Measurements from ENCODE around the gene RERE. TPM values are rescaled to one million over a fixed set of nuclear protein-coding genes. Genes with fewer than 3 reads are reported as not detected.
"Not testable (repeated sequence)": the region's sequence is repeated elsewhere in the genome, so short reads cannot be mapped to it uniquely, and the experiment has no call there.

The RERE gene
- total and polyA plus RNA-seq, 2 donors: 69.0 to 168 TPM

DNA sequence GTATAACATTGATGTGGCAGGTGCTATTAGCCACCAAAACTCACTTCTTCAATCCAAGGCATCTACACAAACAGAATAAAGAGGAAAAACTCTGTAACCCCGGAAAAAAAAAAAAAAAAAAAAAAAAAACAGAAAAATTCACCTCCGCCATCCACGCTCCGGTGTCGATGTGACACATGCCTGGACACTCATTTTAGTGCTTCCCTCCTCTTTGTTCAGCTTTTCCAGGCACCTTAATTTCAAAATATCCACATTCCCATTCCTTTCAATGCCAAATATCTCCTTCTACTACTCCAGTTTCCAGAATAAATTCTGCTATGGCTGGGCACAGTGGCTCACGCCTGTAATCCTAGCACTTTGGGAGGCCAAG, 5.8 kb upstream of the RERE start:
- Histone ChIP-seq H3K4me3 (ENCODE audit: low read depth, low read length) (no peak overlapping the region), H3K36me3 (ENCODE audit: insufficient read depth) (no peaks in the 10 kb centered on the region), H3K4me1 (ENCODE audit: insufficient read depth) (no peaks in the 10 kb centered on the region), H3K27ac (ENCODE audit: low read depth) (no peak overlapping the region)
- DNase-seq (ENCODE audit: extremely low spot score): no peak
- 57% methylated on average over 6 of the region's 6 CpGs for WGBS

DNA sequence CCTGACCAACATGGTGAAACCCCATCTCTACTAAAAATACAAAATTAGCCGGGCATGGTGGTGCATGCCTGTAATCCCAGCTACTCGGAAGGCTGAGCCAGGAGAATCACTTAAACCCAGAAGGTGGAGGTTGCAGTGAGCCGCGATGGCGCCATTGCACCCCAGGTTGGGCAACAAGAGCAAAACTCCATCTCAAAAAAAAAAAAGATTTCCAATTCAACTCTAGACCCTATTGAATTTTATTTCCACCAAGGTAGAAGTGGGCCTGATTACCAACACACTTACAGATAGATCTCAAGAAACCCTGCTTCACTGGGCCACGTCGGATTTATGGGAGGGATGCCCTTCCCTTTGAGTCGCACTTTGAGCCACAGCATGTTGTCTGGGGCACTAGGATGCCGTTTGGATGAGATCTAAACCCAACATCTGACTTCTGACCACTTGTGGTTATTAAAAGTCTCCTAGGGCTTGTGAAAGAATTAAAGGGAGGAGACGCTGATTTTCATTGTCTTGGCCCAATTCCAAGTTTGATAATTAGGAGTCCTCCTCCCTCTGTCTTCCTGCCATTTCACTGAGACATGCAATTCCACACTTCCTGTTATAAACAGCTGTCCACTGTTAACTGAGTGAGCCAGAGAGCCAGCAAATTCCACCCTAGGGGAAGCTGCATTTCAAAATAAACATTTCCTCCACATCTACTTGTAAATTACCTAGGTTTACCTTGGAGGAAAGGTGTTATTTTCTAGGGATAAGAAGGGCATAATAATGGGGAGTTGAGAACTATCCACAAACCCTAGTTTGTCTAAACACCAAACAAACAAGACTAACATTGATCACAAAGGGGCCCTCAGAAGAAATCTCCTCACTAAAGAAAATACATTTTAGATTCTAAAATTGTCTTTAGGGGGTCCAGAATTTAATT, 5.2 kb upstream of the RERE start:
- no peaks in the 10 kb centered on the region for H3K36me3 ChIP-seq (ENCODE audit: insufficient read depth)
- H3K4me3 ChIP-seq (ENCODE audit: low read depth, low read length): no peak overlapping the region
- WGBS: 46% methylated on average over 10 of the region's 10 CpGs

DNA sequence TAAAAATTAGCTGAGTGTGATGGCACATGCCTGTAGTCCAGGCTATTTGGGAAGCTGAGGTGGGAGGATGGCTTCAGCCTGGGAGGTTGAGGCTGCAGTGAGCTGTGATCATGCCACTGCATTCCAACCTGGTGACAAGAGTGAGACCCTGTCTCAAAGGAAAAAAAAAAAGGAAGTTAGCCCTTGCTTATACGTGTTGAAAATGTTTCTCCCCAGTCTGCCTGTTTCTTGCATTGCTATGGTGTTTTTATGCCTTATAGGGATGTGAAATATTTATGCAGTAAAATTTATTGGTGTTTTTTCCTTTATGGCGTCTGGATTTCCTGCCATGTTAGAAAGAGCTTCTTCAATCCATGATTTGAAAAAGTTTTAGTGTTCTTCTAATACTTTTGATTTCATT, 3.6 kb upstream of the RERE start:
- DNase-seq (ENCODE audit: extremely low spot score): no peak
- Histone ChIP-seq H3K4me1 (ENCODE audit: insufficient read depth) (no peaks in the 10 kb centered on the region), H3K4me3 (ENCODE audit: low read depth, low read length) (no peak overlapping the region), H3K36me3 (ENCODE audit: insufficient read depth) (no peaks in the 10 kb centered on the region), H3K27ac (ENCODE audit: low read depth) (no peak overlapping the region)
- WGBS: 51% methylated on average over 2 of the region's 2 CpGs

More for the DNA sequence above, 5.2 kb upstream of the RERE start:
- no peak overlapping the region for H3K27ac ChIP-seq (ENCODE audit: low read depth)
- peak; percentile 62 for DNase-seq (ENCODE audit: extremely low spot score)
- no peaks in the 10 kb centered on the region for H3K4me1 ChIP-seq (ENCODE audit: insufficient read depth)

DNA sequence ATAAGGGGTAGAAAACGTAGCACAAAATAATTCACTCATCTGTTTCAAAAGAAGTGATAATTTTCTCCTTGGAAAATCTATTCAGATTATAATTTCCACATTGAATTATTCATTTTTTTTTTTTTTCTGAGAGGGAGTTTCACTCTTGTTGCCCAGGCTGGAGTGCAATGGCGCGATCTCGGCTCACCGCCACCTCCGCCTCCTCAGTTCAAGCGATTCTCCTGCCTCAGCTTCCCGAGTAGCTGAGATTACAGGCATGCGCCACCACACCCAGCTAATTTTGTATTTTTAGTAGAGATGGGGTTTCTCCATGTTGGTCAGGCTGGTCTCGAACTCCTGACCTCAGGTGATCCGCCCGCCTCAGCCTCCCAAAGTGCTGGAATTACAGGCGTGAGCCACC, 1.3 kb upstream of the RERE start:
- not testable (repeated sequence) for H3K36me3 ChIP-seq (ENCODE audit: insufficient read depth); H3K27ac ChIP-seq (ENCODE audit: low read depth); H3K4me1 ChIP-seq (ENCODE audit: insufficient read depth); DNase-seq (ENCODE audit: extremely low spot score); H3K4me3 ChIP-seq (ENCODE audit: low read depth, low read length)
- WGBS: 86% methylated on average over 13 of the region's 13 CpGs

DNA sequence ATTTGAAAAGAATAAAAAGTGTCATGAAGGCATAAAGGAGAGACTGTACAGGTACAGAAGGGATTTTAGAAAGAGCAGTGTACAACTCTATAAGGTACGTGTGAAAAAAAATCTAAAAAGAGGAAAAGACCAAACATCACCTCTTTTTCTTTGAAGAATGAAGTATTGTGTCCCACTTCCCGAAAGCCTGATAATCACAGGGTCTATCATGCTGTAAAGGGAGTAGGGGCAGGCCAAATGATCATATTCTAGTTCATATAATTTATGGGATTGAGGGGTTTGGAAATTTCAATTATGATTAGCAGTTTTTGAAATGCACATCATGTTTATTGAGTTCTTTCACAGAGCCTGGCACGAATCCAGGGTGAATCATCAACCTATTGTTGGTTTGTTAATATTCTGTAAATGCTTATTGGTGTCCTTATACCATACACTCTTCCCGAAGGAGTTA, 910 bp upstream of the RERE start:
- peak overlapping the region; percentile 68 for H3K4me3 ChIP-seq (ENCODE audit: low read depth, low read length)
- 9% methylated on average over 4 of the region's 4 CpGs for WGBS
- peak overlapping the region; percentile 96 for H3K27ac ChIP-seq (ENCODE audit: low read depth)
- no peaks in the 10 kb centered on the region for H3K36me3 ChIP-seq (ENCODE audit: insufficient read depth)
- no peak for DNase-seq (ENCODE audit: extremely low spot score)
- H3K4me1 ChIP-seq (ENCODE audit: insufficient read depth): no peaks in the 10 kb centered on the region

DNA sequence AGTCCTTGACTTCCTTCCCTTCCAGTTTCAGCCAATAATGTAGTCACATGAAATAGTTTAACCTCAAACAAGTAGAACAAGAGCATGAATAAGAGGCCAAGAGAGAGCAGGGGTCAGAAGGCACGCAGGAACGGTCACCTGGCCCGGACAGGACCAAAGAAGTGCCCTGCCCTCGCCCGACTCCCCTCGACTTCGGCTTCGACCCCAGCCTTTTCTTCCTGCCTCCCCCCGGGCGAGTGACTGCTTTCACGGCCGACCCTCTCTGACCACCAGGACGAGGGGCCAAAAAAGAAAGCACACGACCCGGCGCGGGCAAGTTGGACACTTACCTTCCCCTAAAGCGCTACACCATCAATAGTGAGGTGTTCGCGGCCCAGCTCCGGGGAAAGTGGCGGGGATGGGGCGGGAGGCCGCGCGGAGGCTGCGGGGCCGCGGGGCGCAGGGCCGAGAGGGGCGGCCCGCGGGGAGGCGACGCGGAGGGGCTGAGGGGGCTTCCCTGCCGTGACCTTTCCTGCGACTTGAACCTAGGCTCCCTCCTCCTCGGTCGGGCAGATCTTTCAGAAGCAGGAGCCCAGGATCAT, 519 bp downstream of the RERE start:
- Histone ChIP-seq H3K4me3 (ENCODE audit: low read depth, low read length) (peak overlapping the region; percentile 68), H3K27ac (ENCODE audit: low read depth) (peak overlapping the region; percentile 87), H3K4me1 (ENCODE audit: insufficient read depth) (no peaks in the 10 kb centered on the region), H3K36me3 (ENCODE audit: insufficient read depth) (no peaks in the 10 kb centered on the region)
- no peak for DNase-seq (ENCODE audit: extremely low spot score)
- under 1% methylated on average over 41 of the region's 41 CpGs for WGBS

DNA sequence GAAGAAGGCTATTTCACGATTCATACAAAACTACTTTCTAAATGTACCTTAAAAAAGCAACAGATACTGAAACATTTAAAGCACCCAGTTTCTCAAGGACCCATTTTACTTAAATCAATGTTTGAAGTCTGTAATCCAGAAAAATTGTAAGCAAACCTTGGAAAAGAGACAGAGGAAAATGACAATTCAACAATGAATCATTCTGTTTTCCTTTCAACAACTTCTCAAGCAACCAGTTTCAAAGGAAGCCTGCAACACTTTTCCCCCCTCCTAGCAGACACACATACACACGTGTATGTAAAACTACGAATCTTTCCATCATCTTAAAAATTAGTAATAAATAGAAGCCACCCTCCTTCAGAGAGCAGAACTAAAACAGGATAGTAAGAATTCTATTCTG, 1.2 kb downstream of the RERE start:
- Histone ChIP-seq H3K4me3 (ENCODE audit: low read depth, low read length) (peak overlapping the region; percentile 68), H3K36me3 (ENCODE audit: insufficient read depth) (no peaks in the 10 kb centered on the region), H3K27ac (ENCODE audit: low read depth) (peak overlapping the region; percentile 87), H3K4me1 (ENCODE audit: insufficient read depth) (no peaks in the 10 kb centered on the region)
- DNase-seq (ENCODE audit: extremely low spot score): no peak
- 3% methylated on average over 3 of the region's 3 CpGs for WGBS

DNA sequence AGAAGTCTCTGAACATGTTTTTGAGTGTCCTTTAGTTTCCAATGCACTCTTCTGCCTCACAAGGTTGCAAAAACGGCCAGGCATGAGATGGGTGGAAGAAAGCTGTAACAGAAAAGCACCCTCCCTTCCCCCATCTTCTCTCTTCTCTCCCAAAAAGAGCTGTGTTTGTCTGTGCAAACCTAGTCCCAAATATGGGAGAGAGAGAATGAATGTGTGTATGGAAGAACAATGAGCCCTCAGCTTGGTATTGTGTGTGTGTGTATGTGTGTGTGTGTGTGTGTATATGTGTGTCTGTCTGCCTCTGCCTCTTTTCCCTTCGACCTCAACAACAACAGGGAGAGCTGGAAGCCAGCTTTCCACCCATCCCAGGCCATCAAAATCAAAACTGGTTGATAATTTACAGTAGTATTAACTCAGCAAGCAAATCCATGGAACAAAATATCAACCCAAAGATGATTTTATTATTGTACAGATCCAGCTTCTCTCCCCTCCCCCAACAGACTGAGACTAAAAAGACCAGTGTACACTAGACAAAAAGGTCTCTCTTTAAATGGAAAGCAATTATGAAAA, 1.8 kb downstream of the RERE start:
- 3% methylated on average over 2 of the region's 2 CpGs for WGBS
- DNase-seq (ENCODE audit: extremely low spot score): no peak
- Histone ChIP-seq H3K36me3 (ENCODE audit: insufficient read depth) (no peaks in the 10 kb centered on the region), H3K27ac (ENCODE audit: low read depth) (no peak overlapping the region), H3K4me3 (ENCODE audit: low read depth, low read length) (no peak overlapping the region), H3K4me1 (ENCODE audit: insufficient read depth) (no peaks in the 10 kb centered on the region)

DNA sequence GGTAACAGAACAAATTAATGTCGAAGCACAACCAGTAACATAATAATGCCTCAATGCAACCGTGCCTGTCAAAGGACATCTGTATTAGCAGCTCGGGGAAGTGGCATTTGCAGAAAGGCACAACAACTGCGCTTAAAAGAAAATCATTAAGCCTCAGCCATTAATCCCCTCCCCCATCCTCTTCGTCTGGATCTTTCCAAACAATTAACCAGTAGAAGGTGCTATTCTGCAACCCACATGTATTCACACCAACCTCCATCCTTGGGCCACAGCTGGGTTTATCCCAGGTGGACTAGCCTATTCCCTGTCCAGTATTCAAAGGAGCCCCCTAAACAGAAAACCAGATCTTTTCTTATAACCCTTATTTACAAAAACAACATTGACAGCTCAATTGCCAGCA, 2.6 kb downstream of the RERE start:
- no peaks in the 10 kb centered on the region for H3K4me1 ChIP-seq (ENCODE audit: insufficient read depth)
- H3K36me3 ChIP-seq (ENCODE audit: insufficient read depth): no peaks in the 10 kb centered on the region

DNA sequence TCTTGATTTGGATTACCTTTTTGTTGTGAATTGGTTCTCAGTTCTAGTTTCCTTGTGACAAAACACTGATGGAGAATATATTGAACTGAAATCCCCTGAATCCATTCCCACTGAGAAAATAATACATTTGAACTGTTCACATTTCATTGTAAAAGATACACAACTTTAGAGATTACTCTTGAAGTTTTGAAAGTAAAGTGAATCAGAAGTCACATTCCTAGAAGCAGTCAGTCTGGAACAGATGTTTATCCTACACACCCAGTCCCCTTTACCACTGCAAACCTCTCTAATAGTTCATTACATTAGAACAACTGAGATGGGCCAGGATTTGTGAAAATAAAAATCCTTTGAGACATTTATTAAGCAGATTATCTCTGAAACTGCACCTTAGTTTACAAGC, 3.4 kb downstream of the RERE start:
- no peak overlapping the region for H3K27ac ChIP-seq (ENCODE audit: low read depth)

More for the DNA sequence above, 2.6 kb downstream of the RERE start:
- no peak for DNase-seq (ENCODE audit: extremely low spot score)
- Histone ChIP-seq H3K27ac (ENCODE audit: low read depth) (no peak overlapping the region), H3K4me3 (ENCODE audit: low read depth, low read length) (no peak overlapping the region)
- WGBS: 47% methylated on average over 5 of the region's 5 CpGs

DNA sequence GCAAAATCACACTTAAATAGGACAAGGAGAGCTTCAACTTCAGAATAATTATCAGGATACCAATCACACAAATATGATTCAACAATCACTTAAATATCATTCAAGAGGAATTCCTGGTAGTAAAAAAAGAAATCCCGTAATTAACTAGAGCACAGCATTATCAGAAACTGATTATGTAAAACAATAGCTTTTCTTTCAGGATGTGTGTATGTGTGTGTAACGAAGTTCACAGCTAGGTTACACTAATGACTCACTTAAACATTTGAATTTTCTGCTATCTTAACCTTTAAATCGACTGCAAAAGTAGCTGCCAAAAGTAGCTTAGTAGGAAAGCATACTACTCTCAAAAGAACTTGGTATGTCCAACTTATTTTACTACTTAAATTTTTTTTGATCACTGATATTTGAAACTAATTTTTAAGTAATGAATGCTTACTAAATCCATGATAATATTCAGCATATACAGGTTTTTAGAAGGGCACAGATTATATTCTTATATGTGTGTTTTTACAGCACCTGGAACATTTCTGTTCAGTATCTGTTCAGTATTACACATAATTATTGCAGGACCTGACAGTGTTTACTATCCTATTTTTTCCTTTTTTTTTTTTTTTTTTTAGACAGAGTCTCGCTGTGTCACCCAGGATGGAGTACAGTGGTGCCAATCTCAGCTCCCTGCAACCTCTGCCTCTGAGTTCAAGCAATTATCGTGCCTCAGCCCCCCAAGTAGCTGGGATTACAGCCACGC, 4.2 kb downstream of the RERE start:
- WGBS: 50% methylated on average over 6 of the region's 6 CpGs
- H3K27ac ChIP-seq (ENCODE audit: low read depth): no peak overlapping the region

More for the DNA sequence above, 3.4 kb downstream of the RERE start:
- Histone ChIP-seq H3K4me3 (ENCODE audit: low read depth, low read length) (no peak overlapping the region), H3K4me1 (ENCODE audit: insufficient read depth) (no peaks in the 10 kb centered on the region), H3K36me3 (ENCODE audit: insufficient read depth) (no peaks in the 10 kb centered on the region)
- DNase-seq (ENCODE audit: extremely low spot score): no peak

DNA sequence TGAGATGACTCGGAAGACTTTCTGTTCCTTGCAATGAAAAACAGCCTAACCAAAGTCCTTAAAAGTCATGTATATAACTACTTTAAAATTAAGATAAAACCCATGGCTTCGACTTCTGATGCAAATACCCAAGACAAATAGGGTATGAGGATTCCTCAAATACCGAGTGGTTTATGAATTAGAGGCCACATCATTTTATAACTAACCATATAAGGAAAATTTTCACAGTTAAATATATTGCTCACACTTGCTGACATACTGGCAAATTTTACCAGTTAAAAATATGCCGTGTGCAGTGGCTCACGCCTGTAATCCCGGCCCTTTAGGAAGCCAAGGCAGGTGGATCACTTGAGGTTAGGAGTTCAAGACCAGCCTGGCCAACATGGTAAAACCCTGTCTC, 5.4 kb downstream of the RERE start:
- Histone ChIP-seq H3K27ac (ENCODE audit: low read depth) (no peak overlapping the region), H3K4me1 (ENCODE audit: insufficient read depth) (no peaks in the 10 kb centered on the region), H3K36me3 (ENCODE audit: insufficient read depth) (no peaks in the 10 kb centered on the region), H3K4me3 (ENCODE audit: low read depth, low read length) (no peak overlapping the region)
- WGBS: 69% methylated on average over 6 of the region's 6 CpGs
- DNase-seq (ENCODE audit: extremely low spot score): no peak

More for the DNA sequence above, 4.2 kb downstream of the RERE start:
- H3K36me3 ChIP-seq (ENCODE audit: insufficient read depth): no peaks in the 10 kb centered on the region
- DNase-seq (ENCODE audit: extremely low spot score): no peak
- no peaks in the 10 kb centered on the region for H3K4me1 ChIP-seq (ENCODE audit: insufficient read depth)
- H3K4me3 ChIP-seq (ENCODE audit: low read depth, low read length): no peak overlapping the region

DNA sequence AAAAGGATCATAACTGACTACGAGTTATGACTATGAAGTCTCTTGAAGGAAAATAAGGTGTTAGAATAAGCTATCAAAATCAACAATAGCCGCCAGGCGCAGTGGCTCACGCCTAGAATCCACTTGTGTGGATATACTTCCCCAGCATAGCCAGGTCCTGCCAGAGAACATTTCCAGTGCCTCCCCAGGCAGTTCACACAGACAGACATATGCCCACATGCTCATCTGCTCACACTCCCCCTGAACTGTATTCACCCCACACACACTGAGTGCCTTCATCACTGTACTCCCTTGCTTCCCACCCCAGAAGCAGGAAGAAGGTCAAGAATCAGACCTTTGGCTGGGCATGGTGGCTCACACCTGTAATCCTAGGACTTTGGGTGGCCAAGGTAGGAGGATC, 6.5 kb downstream of the RERE start:
- no peak for DNase-seq (ENCODE audit: extremely low spot score)
- 96% methylated on average over 4 of the region's 4 CpGs for WGBS
- Histone ChIP-seq H3K4me3 (ENCODE audit: low read depth, low read length) (no peak overlapping the region), H3K27ac (ENCODE audit: low read depth) (no peak overlapping the region), H3K36me3 (ENCODE audit: insufficient read depth) (no peaks in the 10 kb centered on the region), H3K4me1 (ENCODE audit: insufficient read depth) (no peaks in the 10 kb centered on the region)
